VCaP (cell line): ENCODE results near the gene CNOT3.
A peak's percentile ranks its signal among the peaks of the same experiment; 100 is the strongest.

ENCODE experiments used
- H3K27ac ChIP-seq: fragments of 450-650 bp; 2 replicates; pipeline ENCODE4 v1.5.1; 2017
- TF ChIP-seq, protein P1 (sequence below): fragments of 450-650 bp; conservative IDR thresholded peaks from 2 replicates; pipeline ENCODE4 v1.5.1; 2017; ENCODE audit warnings: mild to moderate bottlenecking, moderate library complexity

The CNOT3 gene

DNA sequence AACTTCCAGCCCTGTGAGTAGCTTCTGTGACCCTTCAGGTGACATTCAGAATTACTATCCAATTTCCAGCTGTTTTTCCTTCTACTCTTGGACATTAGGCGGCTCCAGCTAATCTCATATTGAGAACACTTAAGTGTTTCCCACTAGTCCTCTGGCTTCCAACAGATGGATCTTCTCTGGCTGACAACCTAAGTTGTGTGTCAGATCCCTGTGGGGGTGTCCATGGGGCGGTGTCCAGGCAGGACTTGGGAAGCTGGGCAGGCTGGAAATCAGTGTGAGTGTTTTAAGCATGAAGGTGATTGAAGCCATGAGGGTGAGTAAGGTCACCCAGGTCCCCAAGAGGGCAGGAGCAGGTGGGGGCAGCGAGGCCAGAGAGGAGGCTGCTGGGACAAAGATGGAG is 10.1 kb downstream of the CNOT3 start:
- TF ChIP-seq, protein P1, sequence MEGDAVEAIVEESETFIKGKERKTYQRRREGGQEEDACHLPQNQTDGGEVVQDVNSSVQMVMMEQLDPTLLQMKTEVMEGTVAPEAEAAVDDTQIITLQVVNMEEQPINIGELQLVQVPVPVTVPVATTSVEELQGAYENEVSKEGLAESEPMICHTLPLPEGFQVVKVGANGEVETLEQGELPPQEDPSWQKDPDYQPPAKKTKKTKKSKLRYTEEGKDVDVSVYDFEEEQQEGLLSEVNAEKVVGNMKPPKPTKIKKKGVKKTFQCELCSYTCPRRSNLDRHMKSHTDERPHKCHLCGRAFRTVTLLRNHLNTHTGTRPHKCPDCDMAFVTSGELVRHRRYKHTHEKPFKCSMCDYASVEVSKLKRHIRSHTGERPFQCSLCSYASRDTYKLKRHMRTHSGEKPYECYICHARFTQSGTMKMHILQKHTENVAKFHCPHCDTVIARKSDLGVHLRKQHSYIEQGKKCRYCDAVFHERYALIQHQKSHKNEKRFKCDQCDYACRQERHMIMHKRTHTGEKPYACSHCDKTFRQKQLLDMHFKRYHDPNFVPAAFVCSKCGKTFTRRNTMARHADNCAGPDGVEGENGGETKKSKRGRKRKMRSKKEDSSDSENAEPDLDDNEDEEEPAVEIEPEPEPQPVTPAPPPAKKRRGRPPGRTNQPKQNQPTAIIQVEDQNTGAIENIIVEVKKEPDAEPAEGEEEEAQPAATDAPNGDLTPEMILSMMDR, result no peak
- no peak overlapping the region for H3K27ac ChIP-seq

DNA sequence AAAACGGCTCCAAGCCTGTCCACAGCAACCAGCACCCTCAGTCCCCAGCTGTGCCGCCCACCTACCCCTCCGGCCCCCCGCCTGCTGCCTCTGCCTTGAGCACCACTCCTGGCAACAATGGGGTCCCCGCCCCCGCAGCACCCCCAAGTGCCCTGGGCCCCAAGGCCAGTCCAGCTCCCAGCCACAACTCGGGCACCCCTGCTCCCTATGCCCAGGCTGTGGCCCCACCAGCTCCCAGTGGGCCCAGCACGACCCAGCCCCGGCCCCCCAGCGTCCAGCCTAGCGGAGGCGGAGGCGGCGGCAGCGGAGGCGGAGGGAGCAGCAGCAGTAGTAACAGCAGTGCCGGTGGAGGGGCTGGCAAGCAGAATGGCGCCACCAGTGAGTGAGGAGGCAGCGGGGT is 10.6 kb downstream of the CNOT3 start:
- H3K27ac ChIP-seq, result peak overlapping the region; percentile 10; the same call in 1 of the 2 replicates
- TF ChIP-seq, protein P1, result no peak

DNA sequence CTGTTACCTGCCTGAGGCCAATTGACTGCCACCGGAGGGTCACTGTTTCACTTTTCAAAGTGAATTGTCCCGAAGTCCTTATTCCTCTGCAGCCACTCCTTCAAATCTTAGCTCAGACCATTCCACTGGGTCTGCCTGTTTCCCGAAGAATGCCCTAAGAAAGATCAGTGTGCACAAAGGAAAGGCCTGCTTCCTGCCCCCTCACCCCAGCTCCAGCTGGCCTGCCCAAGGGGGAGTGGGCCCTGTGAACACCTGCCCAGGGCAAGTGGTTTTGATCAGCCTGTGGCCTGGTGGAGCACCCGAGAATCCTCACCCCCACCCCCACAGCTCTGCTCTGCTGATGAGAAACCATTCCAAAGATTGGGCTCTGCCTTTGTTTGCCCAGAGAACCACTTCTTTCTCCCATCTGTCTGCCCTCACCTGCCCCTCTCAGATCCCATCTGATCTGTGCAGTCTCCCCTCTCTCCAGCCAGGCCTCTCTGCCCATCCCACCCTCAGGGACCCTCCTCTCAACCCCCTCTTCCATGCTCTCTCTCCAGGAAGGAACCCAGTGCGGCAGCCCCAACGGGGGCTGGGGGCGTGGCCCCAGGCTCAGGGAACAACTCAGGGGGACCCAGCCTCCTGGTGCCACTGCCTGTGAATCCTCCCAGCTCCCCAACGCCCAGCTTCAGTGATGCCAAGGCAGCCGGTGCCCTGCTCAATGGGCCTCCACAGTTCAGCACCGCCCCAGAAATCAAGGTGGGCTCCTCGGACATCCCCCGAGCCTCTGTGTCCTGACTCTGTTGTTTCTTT is 11.7 kb downstream of the CNOT3 start:
- H3K27ac ChIP-seq, result peak overlapping the region; percentile 10; the same call in 1 of the 2 replicates
- TF ChIP-seq, protein P1, result no peak

DNA sequence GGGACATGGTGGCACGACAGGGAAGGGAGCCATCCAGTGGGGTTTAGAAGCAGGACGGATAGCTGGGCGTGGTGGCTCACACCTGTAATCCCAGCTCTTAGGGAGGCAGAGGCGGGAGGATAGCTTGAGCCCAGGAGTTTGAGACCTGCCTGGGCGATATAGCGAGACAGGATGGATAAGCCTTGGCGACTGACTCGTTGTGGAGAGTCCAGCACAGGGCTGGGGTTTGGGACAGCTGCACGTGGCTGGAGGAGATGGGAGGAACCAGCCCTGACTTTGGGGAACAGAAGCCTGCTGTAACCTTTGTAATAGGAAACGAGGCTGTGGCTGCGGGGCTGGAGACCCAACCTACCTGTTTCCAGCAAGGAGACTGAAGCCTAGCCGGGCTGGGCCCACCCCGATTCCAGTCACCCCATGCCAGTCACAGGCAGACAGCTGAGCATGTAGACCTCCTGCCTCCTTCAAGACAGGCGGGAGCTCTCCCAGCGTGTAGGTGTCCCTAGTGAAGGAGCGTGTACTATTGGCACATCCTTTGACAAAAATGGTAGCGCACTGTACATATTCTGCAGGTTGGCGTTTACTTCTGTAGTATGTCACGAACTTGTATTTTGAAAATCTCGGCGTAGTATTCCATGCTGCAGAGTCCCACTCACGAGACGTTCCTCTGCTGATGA is 13.9 kb downstream of the CNOT3 start:
- TF ChIP-seq, protein P1, result no peak
- H3K27ac ChIP-seq, result no peak overlapping the region

DNA sequence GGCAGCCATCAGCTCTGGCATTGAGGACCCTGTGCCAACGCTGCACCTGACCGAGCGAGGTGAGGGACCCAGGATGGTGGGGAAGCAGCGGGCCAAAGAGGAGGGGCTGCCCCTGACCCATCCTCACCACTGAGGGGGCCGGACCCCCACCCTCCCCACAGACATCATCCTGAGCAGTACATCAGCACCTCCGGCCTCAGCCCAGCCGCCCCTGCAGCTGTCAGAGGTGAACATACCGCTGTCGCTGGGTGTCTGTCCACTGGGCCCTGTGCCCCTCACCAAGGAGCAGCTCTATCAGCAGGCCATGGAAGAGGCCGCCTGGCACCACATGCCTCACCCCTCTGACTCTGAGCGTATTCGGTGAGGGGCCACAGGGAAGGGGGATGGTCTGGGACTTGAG is 14.7 kb downstream of the CNOT3 start:
- TF ChIP-seq, protein P1, result no peak
- H3K27ac ChIP-seq, result no peak overlapping the region

DNA sequence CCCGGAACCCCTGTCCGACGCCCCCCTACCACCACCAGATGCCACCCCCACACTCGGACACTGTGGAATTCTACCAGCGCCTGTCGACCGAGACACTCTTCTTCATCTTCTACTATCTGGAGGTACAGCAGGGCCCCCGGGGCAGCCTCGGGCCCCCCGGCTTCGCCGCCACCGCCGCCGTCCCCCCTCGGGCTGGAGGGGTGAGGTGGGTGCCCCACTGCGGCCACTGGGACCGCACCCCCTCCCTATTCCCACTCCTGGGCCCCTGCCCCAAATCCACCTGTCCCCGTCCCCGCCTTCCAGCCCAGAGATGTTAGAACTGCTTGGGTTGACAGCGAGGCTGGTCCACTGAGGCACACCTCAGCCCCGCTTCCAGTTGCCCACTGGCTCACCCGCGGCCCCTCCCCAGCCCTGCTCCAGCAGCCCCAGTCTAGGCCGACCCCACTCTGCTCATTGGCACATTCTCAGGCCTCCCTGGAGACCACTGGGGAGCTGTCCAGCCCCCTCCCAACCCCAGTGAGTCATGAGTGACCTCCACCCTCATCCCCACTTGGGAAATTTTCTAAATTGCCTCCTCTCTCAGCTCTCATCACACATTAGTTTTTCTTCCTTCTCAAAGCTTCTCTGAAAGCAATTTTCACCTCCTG is 15.4 kb downstream of the CNOT3 start:
- no peak overlapping the region for H3K27ac ChIP-seq
- TF ChIP-seq, protein P1, result no peak

DNA sequence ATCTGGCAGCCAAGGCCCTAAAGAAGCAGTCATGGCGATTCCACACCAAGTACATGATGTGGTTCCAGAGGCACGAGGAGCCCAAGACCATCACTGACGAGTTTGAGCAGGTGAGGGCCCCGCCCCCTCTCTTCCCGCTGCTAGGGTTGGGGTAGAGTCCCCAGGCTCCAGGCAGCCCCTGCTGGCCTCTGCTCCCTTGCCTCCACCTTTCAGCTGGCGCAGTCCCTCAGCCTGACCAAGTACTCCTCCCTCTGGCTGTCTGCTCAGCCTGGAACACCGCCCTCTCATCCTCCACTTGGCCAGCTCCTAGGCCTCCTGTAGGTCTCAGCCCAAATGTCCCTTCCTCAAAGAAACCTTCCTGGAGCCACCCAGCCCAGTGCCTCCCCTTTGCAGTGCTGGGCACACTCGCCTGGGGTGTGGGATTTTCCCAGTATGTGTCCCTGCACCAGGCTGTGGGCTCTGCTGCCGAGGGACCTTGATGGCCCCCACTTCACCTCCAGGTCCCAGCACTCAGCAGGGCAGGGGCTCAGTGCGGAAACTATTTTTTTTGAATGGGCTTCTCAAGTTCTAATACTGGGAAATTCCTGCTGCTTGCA is 16.3 kb downstream of the CNOT3 start:
- TF ChIP-seq, protein P1, result no peak
- no peak overlapping the region for H3K27ac ChIP-seq
